Measurements from ENCODE around the gene EOLA2. TPM values are rescaled to one million over a fixed set of nuclear protein-coding genes. Genes with fewer than 3 reads are reported as not detected.
"Not testable (repeated sequence)": the region's sequence is repeated elsewhere in the genome, so short reads cannot be mapped to it uniquely, and the experiment has no call there.

The EOLA2 gene
- total and polyA plus RNA-seq, 2 donors (not counting 3 experiments of a cell fraction or from before 2014, with no cell fraction given) = 24.3 to 33.0 TPM

- H2AFZ ChIP-seq (ENCODE audit: low read depth, low read length); H3K9ac ChIP-seq (replicated peaks; ENCODE audit: extremely low read depth, insufficient read depth, low read length); H3K4me1 ChIP-seq (ENCODE audit: control insufficient read depth, extremely low read depth, insufficient read depth, low read length); H4K20me1 ChIP-seq (replicated peaks; ENCODE audit: control insufficient read depth, extremely low read depth, insufficient read depth, low read length); H3K9me3 ChIP-seq (replicated peaks; ENCODE audit: control insufficient read depth, insufficient read depth, low read length); H3K4me2 ChIP-seq (ENCODE audit: insufficient read depth, low read length); H3K9me1 ChIP-seq (replicated peaks; ENCODE audit: control insufficient read depth, extremely low read depth, insufficient read depth, low read length); POLR2A ChIA-PET; intact Hi-C loops (cut with micrococcal nuclease); H3K27ac ChIP-seq (ENCODE audit: insufficient read depth, low read depth, low read length); H3K27me3 ChIP-seq (ENCODE audit: control insufficient read depth in 2 of 2, insufficient read depth in 2 of 2, low read length in 2 of 2); CTCF ChIA-PET; H3K4me3 ChIP-seq (replicated peaks in 1 of 3; ENCODE audit: insufficient read depth in 1 of 3, low read depth in 1 of 3, low read length in 3 of 3); H3K79me2 ChIP-seq (ENCODE audit: control insufficient read depth, insufficient read depth, low read length); DNase-seq (ENCODE audit: low read depth, low spot score); dilution Hi-C loops (cut with MboI; ENCODE audit: extremely low pct_ligation_motif_present, low sequenced_read_pairs); BruUV-seq (replicated peaks); FAIRE-seq; H3K36me3 ChIP-seq (ENCODE audit: control insufficient read depth in 2 of 2, extremely low read depth in 1 of 2, insufficient read depth in 2 of 2, low read length in 2 of 2): not testable (repeated sequence)
Measured at GRCh38 chrX:149924434-149924833, 13.9 kb downstream of the EOLA2 start.

DNA sequence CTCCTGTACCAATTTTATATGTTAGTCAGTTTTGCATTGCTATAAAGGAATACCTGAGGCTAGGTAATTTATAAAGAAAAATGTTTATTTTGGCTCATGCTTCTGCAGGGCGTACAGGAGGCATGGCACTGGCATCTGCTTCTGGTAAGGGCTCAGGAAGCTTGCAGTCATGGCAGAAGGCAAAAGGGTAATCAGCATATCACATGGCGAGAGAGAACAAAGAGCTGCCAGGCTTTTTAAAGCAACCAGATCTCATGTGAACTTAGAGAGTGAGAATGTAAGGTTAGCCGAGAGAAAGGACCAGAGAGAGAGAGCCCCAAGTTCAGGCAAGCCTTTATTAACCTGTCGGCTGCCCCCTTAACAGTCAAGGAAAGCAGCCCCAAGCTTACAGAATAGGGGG is 14.5 kb downstream of the EOLA2 start:
- H3K36me3 ChIP-seq (ENCODE audit: control insufficient read depth in 2 of 2, extremely low read depth in 1 of 2, insufficient read depth in 2 of 2, low read length in 2 of 2); FAIRE-seq; H3K9ac ChIP-seq (replicated peaks; ENCODE audit: extremely low read depth, insufficient read depth, low read length); H2AFZ ChIP-seq (ENCODE audit: low read depth, low read length); H3K9me3 ChIP-seq (replicated peaks; ENCODE audit: control insufficient read depth, insufficient read depth, low read length); CTCF ChIA-PET; H3K79me2 ChIP-seq (ENCODE audit: control insufficient read depth, insufficient read depth, low read length); BruUV-seq (replicated peaks); H3K4me1 ChIP-seq (ENCODE audit: control insufficient read depth, extremely low read depth, insufficient read depth, low read length); H3K4me2 ChIP-seq (ENCODE audit: insufficient read depth, low read length); intact Hi-C loops (cut with micrococcal nuclease); H3K9me1 ChIP-seq (replicated peaks; ENCODE audit: control insufficient read depth, extremely low read depth, insufficient read depth, low read length); DNase-seq (ENCODE audit: low read depth, low spot score); POLR2A ChIA-PET; H3K27me3 ChIP-seq (ENCODE audit: control insufficient read depth in 2 of 2, insufficient read depth in 2 of 2, low read length in 2 of 2); dilution Hi-C loops (cut with MboI; ENCODE audit: extremely low pct_ligation_motif_present, low sequenced_read_pairs); H4K20me1 ChIP-seq (replicated peaks; ENCODE audit: control insufficient read depth, extremely low read depth, insufficient read depth, low read length); H3K27ac ChIP-seq (ENCODE audit: insufficient read depth, low read depth, low read length); H3K4me3 ChIP-seq (replicated peaks in 1 of 3; ENCODE audit: insufficient read depth in 1 of 3, low read depth in 1 of 3, low read length in 3 of 3): not testable (repeated sequence)

DNA sequence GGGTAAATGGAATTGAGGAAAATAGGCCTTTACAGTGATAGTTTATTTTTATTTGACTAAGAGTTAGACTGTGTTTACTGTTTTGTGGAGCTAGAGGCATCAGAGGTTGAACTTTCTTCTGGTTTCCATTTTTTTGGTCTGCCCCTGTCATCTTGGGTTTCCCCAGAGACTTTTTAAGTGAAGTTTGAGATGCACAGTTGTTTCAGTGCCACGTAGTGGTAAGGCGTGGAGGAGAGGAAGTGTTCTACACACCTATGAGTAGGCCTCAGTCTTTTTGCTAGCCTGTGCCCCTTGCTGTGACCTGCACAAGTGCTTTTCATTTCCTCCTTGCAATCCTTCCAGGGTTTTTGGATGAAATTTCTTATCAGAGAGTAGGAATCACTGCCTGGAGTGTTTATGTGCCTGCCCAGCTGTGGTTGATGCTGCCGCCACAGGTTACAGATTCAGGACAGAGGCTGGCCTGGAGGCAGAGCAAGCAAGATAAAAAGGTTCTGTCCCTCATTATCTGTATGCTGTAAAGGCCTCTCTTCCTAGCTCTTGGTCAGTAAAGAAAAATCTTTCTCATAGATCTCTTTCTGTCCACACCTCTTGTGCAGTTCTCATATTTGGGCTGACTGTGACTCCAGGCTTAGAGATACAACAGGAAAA is 21.4 kb downstream of the EOLA2 start:
- Histone ChIP-seq H2AFZ (ENCODE audit: low read depth, low read length) (no peak overlapping the region), H3K36me3 (ENCODE audit: control insufficient read depth in 2 of 2, extremely low read depth in 1 of 2, insufficient read depth in 2 of 2, low read length in 2 of 2) (no peaks in the 10 kb centered on the region), H3K9me1 (replicated peaks; ENCODE audit: control insufficient read depth, extremely low read depth, insufficient read depth, low read length) (no peaks in the 10 kb centered on the region), H4K20me1 (replicated peaks; ENCODE audit: control insufficient read depth, extremely low read depth, insufficient read depth, low read length) (no peaks in the 10 kb centered on the region), H3K4me1 (ENCODE audit: control insufficient read depth, extremely low read depth, insufficient read depth, low read length) (no peaks in the 10 kb centered on the region), H3K27me3 (ENCODE audit: control insufficient read depth in 2 of 2, insufficient read depth in 2 of 2, low read length in 2 of 2) (no peaks in the 10 kb centered on the region), H3K79me2 (ENCODE audit: control insufficient read depth, insufficient read depth, low read length) (no peaks in the 10 kb centered on the region), H3K27ac (ENCODE audit: insufficient read depth, low read depth, low read length) (no peak overlapping the region), H3K4me2 (ENCODE audit: insufficient read depth, low read length) (no peak overlapping the region), H3K4me3 (replicated peaks in 1 of 3; ENCODE audit: insufficient read depth in 1 of 3, low read depth in 1 of 3, low read length in 3 of 3) (no peak overlapping the region), H3K9me3 (replicated peaks; ENCODE audit: control insufficient read depth, insufficient read depth, low read length) (no peaks in the 10 kb centered on the region), H3K9ac (replicated peaks; ENCODE audit: extremely low read depth, insufficient read depth, low read length) (no peak overlapping the region)
- CTCF ChIA-PET = no interaction called here
- BruUV-seq (replicated peaks) = no TSS peak
- POLR2A ChIA-PET = no interaction called here
- FAIRE-seq (no peak), DNase-seq (ENCODE audit: low read depth, low spot score) (no peak)
- dilution Hi-C loops (cut with MboI; ENCODE audit: extremely low pct_ligation_motif_present, low sequenced_read_pairs) = no loop called here
- intact Hi-C loops (cut with micrococcal nuclease) = no loop called here
- no peak for TF ChIP-seq GATA2 (IDR thresholded peaks at IDR 0.05; ENCODE audit: insufficient read depth, insufficient read length, low read depth, low read length)
- TF ChIP-seq FOS (IDR thresholded peaks at IDR 0.05; ENCODE audit: borderline replicate concordance, insufficient read depth, low read length) = no peak
- no peak for TF ChIP-seq POLR2AphosphoS5 (IDR thresholded peaks at IDR 0.05; ENCODE audit: insufficient read depth, low read depth, low read length)
- TF ChIP-seq POLR2A (IDR thresholded peaks at IDR 0.05; ENCODE audit: low read depth, low read length) = no peak
- TF ChIP-seq, protein P1, sequence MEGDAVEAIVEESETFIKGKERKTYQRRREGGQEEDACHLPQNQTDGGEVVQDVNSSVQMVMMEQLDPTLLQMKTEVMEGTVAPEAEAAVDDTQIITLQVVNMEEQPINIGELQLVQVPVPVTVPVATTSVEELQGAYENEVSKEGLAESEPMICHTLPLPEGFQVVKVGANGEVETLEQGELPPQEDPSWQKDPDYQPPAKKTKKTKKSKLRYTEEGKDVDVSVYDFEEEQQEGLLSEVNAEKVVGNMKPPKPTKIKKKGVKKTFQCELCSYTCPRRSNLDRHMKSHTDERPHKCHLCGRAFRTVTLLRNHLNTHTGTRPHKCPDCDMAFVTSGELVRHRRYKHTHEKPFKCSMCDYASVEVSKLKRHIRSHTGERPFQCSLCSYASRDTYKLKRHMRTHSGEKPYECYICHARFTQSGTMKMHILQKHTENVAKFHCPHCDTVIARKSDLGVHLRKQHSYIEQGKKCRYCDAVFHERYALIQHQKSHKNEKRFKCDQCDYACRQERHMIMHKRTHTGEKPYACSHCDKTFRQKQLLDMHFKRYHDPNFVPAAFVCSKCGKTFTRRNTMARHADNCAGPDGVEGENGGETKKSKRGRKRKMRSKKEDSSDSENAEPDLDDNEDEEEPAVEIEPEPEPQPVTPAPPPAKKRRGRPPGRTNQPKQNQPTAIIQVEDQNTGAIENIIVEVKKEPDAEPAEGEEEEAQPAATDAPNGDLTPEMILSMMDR (IDR thresholded peaks at IDR 0.05; ENCODE audit: extremely low read depth in 1 of 2, insufficient read depth in 1 of 2, low read depth in 1 of 2, low read length in 2 of 2) = no peak
- TF ChIP-seq MYC (IDR thresholded peaks at IDR 0.05; ENCODE audit: low read depth, low read length) = no peak
- TF ChIP-seq, protein P2, sequence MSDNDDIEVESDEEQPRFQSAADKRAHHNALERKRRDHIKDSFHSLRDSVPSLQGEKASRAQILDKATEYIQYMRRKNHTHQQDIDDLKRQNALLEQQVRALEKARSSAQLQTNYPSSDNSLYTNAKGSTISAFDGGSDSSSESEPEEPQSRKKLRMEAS (IDR thresholded peaks at IDR 0.05; ENCODE audit: insufficient read depth, insufficient read length) = no peak
- TF ChIP-seq EZH2 (IDR thresholded peaks at IDR 0.05; ENCODE audit: borderline replicate concordance, low read depth, low read length, severe bottlenecking) = no peak
- no peak for TF ChIP-seq JUN (IDR thresholded peaks at IDR 0.05; ENCODE audit: borderline replicate concordance, insufficient read depth, insufficient read length, low read depth)
